A673 (cell line): ENCODE results near the gene HOXB3.

ENCODE experiments used
- CTCF ChIP-seq: fragments of 300-800, 200-600 bp; sonication (generic); conservative IDR thresholded peaks from 2 replicates; pipeline ENCODE4 v1.5.1; 2017; ENCODE audit warnings: low read depth, mild to moderate bottlenecking, antibody characterized with exemption, low read length, moderate library complexity, mixed read lengths
- EZH2 ChIP-seq: fragments of 200-600 bp; sonication (generic); IDR thresholded peaks from 2 replicates; pipeline ENCODE4 v1.6.1; 2017; ENCODE audit warnings: borderline replicate concordance, low read depth, mild to moderate bottlenecking, mixed read lengths, antibody characterized with exemption, low read length; ENCODE audit not compliant: poor library complexity, severe bottlenecking

- TF ChIP-seq EZH2 (no peak), CTCF (no peak)
Observed at GRCh38 chr17:48540213-48540612, 49.8 kb downstream of the HOXB3 start.
